OCI-LY3 (cell line): Measurements from ENCODE around the gene NCKAP5.

Source experiments
- EZH2phosphoT487 ChIP-seq: fragments of 200-600 bp; shearing (Covaris generic); IDR thresholded peaks from 2 replicates; pipeline ENCODE4 v1.6.1; 2018; ENCODE audit warnings: antibody characterized with exemption, mixed run types, low read depth
- TF ChIP-seq, protein P1 (sequence below): fragments of 200-600, 300-600 bp; sonication (generic); IDR thresholded peaks from 2 replicates; pipeline ENCODE4 v1.5.1; 2014; ENCODE audit warnings: antibody characterized with exemption, low read length, low read depth

DNA sequence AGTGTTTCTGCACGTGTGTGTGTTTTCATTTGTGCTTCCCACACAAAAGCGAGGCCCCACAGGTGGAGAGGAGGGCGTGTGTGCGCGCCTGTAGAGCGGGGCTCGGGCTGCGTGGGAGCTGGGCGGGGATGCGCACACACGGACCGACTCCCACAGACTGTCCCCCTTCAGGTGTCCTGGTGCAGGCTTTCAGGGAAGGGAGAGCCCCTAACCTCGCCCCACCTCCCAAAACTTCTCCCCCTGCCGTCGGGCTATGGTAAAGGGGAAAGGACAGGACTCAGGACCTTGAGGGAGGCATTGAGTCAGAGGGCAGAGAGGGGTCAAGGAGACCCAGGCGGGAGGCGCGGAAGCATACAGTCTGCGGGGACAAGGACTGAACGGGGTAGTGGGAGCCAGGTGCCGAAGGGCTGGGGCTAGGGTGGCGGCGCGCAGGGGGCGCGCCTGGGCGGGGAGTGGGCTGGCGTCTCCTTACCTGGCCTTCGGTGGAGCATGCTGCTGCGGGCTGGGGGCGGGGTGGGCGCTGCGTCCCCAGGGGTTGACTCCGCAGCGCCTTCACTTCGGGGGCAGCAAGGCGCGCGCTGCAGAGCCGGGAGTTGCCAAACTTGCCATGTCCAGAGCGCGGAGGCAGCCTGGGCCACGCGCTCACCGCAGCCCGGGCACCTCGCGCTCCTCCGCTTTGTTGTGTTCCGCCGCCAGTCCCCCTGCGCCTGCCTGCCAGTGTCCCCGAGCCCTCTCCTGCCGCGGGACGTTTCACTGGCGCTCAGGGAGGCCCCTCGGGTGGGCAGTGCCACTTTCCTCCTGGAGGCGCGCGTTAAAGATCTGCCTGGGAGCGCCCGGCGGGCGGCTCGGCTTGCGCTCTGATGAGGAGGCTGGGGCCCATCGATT lies 302.0 kb downstream of the NCKAP5 start:
- TF ChIP-seq, protein P1, sequence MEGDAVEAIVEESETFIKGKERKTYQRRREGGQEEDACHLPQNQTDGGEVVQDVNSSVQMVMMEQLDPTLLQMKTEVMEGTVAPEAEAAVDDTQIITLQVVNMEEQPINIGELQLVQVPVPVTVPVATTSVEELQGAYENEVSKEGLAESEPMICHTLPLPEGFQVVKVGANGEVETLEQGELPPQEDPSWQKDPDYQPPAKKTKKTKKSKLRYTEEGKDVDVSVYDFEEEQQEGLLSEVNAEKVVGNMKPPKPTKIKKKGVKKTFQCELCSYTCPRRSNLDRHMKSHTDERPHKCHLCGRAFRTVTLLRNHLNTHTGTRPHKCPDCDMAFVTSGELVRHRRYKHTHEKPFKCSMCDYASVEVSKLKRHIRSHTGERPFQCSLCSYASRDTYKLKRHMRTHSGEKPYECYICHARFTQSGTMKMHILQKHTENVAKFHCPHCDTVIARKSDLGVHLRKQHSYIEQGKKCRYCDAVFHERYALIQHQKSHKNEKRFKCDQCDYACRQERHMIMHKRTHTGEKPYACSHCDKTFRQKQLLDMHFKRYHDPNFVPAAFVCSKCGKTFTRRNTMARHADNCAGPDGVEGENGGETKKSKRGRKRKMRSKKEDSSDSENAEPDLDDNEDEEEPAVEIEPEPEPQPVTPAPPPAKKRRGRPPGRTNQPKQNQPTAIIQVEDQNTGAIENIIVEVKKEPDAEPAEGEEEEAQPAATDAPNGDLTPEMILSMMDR, result no peak
- no peak for TF ChIP-seq EZH2phosphoT487
